ENCODE measurements around the gene SMU1. TPM values are rescaled to one million over a fixed set of nuclear protein-coding genes. Genes with fewer than 3 reads are reported as not detected.

The SMU1 gene
- total RNA-seq, 1 donor from 2014 or later: 19.6 TPM

DNA sequence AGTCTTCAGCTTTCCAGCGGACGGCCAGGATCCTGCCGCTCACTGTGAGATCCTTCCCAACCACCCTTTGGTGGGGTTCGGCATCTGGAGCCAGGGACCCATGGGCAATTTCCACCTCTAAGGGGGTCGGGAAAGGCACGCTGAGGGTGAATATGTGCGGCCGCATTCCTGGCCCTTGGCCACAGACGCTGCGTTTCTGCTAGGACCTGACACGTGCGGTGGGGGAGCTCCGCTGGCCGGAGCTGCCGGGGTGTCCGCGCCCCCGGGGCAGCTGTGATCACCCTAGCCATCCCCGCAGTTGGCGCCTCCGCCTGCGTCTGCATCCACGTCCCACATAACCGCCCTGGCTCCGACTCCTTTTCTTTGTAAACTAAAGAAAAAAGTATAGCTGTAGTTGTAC lies 56.7 kb downstream of the SMU1 start:
- Mint-ChIP-seq H3K36me3 (ENCODE audit: unreplicated experiment) (no peaks in the 10 kb centered on the region), H3K27me3 (ENCODE audit: unreplicated experiment) (peaks cover 5% of the 10 kb centered on the region), H3K27ac (ENCODE audit: unreplicated experiment) (no peak overlapping the region), H3K9me3 (ENCODE audit: unreplicated experiment) (peaks cover 7% of the 10 kb centered on the region), H3K4me1 (ENCODE audit: low read depth, unreplicated experiment) (peaks cover 6% of the 10 kb centered on the region), H3K4me3 (ENCODE audit: unreplicated experiment) (no peak overlapping the region)
- no peak for DNase-seq
- TF ChIP-seq, protein P1, sequence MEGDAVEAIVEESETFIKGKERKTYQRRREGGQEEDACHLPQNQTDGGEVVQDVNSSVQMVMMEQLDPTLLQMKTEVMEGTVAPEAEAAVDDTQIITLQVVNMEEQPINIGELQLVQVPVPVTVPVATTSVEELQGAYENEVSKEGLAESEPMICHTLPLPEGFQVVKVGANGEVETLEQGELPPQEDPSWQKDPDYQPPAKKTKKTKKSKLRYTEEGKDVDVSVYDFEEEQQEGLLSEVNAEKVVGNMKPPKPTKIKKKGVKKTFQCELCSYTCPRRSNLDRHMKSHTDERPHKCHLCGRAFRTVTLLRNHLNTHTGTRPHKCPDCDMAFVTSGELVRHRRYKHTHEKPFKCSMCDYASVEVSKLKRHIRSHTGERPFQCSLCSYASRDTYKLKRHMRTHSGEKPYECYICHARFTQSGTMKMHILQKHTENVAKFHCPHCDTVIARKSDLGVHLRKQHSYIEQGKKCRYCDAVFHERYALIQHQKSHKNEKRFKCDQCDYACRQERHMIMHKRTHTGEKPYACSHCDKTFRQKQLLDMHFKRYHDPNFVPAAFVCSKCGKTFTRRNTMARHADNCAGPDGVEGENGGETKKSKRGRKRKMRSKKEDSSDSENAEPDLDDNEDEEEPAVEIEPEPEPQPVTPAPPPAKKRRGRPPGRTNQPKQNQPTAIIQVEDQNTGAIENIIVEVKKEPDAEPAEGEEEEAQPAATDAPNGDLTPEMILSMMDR (IDR thresholded peaks at IDR 0.05; ENCODE audit: partially characterized antibody, unreplicated experiment): no peak

DNA sequence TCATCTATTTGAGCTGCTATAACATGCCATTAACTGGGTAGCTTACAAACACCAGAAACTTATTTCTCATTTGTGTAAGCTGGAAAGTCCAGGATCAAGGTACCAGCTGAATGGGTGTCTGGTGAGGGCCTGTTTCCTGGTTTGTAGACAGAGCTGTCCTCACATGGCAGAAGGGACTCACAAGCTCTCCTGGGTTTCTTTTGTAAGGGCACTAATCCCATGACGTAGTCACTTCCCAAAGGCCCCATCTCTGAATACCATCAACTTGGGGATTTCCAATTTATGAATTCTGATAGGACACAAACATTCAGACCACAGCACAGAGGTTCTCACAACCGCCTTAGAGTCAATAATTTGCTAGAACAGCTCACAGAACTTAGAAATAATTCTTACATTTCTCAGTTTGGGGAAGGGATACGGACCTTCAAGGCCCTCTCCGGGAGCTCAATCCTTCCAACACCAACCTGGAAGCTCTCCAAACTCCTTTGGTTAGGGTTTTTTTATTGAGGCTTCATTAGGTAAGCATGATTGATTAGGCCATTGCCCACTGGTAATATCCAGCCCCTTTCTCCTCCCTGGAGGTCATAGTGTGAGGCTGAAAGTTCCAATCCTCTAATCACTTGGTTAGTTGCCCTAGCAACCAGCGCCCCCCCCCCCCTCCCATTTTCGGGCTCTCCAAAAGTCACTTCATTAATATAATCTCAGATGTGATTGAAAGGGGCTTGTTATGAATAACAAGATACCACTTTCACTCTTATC lies 59.0 kb downstream of the SMU1 start:
- TF ChIP-seq, protein P1 (IDR thresholded peaks at IDR 0.05; ENCODE audit: partially characterized antibody, unreplicated experiment): no peak
- H3K27ac Mint-ChIP-seq (ENCODE audit: unreplicated experiment): no peak overlapping the region
- no peaks in the 10 kb centered on the region for H3K36me3 Mint-ChIP-seq (ENCODE audit: unreplicated experiment)
- peaks cover 2% of the 10 kb centered on the region for H3K9me3 Mint-ChIP-seq (ENCODE audit: unreplicated experiment)
- no peaks in the 10 kb centered on the region for H3K27me3 Mint-ChIP-seq (ENCODE audit: unreplicated experiment)
- H3K4me1 Mint-ChIP-seq (ENCODE audit: low read depth, unreplicated experiment): no peaks in the 10 kb centered on the region
- no peak for DNase-seq
- H3K4me3 Mint-ChIP-seq (ENCODE audit: unreplicated experiment): no peak overlapping the region

DNA sequence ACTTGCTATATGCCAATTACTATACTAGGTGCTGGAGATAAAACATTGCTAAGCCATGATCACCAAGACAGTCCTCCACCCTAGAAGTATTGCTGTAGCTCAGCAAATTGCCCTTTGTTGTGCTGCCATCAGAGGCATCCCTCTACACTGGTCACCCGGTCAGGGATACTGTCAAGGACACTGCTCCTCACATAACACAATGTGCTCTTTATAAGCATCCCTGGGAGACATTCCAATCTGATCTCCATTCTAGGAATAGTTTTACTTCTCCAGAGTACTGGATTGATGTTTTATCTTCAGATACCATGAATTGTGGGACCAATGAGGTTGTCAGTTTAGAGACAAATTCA lies 61.8 kb downstream of the SMU1 start:
- Mint-ChIP-seq H3K27ac (ENCODE audit: unreplicated experiment) (no peak overlapping the region), H3K27me3 (ENCODE audit: unreplicated experiment) (peaks cover 3% of the 10 kb centered on the region), H3K4me1 (ENCODE audit: low read depth, unreplicated experiment) (no peaks in the 10 kb centered on the region), H3K9me3 (ENCODE audit: unreplicated experiment) (peaks cover 2% of the 10 kb centered on the region), H3K4me3 (ENCODE audit: unreplicated experiment) (no peak overlapping the region), H3K36me3 (ENCODE audit: unreplicated experiment) (no peaks in the 10 kb centered on the region)
- DNase-seq: no peak
- TF ChIP-seq, protein P1 (IDR thresholded peaks at IDR 0.05; ENCODE audit: partially characterized antibody, unreplicated experiment): no peak

DNA sequence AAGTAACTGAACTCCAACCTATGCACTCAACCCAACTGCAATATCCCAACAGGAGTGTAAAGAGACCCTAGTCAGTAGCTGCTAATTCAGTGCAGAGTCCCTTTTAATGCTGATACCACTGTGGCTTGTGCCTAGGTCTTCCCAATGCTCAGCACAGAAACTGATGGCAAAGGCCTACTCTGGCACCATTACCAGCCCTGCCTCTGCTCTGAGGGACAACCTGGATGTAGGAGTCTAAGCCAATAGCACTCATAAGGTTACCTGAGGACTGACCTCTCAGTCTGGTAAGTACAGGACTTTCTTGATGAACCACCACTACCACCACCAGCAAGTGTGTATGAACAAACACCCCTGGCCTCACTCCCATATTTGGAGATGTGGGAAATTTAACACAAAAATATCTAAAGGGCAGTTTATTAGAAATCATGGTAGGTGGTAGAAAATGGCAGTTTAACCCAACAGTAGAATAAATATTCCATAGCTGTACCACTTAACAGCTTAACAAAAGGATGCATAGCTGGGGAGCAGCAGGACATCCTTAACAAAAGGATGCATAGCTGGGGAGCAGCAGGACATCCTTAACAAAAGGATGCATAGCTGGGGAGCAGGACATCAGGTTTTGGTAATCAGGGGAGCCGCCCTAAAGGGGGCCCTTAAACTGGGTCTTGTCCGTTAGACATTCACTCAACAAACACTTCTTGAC lies 62.4 kb downstream of the SMU1 start:
- TF ChIP-seq, protein P1 (IDR thresholded peaks at IDR 0.05; ENCODE audit: partially characterized antibody, unreplicated experiment): no peak
- Mint-ChIP-seq H3K36me3 (ENCODE audit: unreplicated experiment) (no peaks in the 10 kb centered on the region), H3K27ac (ENCODE audit: unreplicated experiment) (no peak overlapping the region), H3K27me3 (ENCODE audit: unreplicated experiment) (peaks cover 3% of the 10 kb centered on the region), H3K4me1 (ENCODE audit: low read depth, unreplicated experiment) (no peaks in the 10 kb centered on the region), H3K9me3 (ENCODE audit: unreplicated experiment) (peaks cover 2% of the 10 kb centered on the region), H3K4me3 (ENCODE audit: unreplicated experiment) (no peak overlapping the region)
- DNase-seq: no peak

All from glutamatergic neuron (in vitro differentiated cells).